GM18861 (cell line): ENCODE data around the gene PARS2.

Experiments used
- ATAC-seq: cut with Tn5 transposase; IDR thresholded peaks from one replicate; pipeline ENCODE4 v1.9.1; 2021; ENCODE audit not compliant: unreplicated experiment

Gene PARS2

DNA sequence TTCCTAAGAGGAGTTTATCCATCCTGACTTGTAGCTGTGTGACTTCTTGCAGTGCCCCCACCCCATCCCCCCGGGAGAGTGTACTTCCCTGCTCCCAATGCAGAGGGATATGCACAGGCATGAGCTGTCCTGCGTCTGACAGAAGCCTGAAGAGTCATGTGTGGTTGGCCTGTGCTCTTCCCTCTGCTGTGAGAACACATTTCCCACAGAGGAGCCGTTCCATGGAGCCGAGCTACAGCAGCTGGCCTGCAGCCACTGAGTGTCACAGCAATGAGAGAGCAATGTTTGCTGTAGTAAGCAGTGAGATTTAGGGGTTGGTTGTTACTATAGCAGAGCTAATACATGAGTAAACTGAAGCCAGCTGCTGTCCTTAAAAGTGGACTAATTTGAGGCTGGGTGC lies 22.0 kb downstream of the PARS2 start:
- ATAC-seq, result no peak

DNA sequence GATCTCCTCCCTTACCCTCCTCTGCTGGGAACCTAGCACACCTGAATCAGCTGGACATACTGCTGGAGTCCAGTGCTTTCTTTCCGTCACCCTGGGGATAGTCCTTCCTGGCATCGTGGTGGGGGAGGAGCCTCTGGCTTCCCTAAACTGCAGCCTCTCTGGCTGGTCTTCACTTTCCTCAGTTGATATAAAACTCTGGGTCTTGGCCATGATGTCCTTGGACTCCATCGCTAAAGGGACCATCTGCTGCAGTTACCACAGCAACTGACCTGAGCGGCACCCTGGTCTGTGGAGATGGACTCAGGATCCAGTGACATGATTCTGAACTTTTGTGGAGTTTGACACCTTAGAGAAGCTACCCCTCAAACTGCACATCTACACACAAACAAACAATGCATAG lies 22.8 kb downstream of the PARS2 start:
- no peak for ATAC-seq

DNA sequence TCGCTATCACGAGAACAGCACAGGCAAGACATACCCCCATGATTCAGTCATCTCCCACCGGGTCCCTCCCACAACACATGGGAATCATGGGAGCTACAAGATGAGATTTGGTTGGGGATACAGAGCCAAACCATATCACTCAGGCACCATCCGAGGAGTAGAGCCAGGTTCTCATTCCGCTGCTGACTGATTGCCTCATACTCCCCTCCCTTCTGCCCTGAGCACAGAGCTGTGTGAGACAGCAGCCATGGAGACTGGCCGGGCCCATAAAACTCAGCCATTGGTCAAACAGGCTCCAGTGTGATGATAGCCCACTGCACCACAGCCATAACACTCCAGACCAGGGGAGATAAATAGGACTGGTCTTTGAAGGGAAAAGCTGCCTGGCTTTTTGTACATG lies 26.1 kb downstream of the PARS2 start:
- no peak for ATAC-seq

DNA sequence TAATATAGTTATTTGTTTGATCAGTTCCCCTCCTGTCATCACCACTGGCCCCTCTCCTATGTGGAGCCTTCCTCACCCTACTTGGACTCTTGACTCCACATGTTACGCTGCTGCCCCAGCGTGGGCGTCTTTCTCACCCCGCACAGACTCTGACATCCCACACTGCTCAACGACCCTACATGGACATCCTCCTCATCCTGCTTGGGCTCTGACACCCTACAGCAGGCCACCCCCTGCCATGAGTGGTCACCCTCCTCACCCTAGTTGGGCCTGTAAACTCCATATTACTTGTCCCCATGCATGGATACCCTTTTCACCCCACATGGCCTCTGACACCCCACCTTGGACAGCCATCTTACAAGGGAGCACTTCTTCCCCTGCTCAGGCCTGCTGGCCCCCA lies 27.6 kb downstream of the PARS2 start:
- no peak for ATAC-seq

DNA sequence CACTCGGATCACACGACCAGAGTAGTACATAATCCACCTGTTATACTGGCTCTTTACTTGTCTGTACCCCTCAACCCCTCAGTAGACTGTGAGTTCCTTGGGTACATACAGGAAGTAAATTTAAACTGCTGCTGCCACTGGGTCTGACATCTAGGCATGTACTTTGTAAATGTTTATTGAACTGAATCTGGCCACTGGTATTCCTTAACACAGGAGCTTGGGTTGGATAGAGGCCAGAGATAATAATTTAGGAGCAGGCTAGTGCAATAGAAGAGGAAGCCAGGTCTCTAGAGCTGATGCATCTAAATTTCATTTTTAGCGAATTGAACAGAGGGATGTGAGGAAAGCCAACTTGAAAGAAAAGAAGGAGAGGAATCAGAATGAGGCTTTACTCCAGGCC lies 36.3 kb downstream of the PARS2 start:
- ATAC-seq, result no peak

DNA sequence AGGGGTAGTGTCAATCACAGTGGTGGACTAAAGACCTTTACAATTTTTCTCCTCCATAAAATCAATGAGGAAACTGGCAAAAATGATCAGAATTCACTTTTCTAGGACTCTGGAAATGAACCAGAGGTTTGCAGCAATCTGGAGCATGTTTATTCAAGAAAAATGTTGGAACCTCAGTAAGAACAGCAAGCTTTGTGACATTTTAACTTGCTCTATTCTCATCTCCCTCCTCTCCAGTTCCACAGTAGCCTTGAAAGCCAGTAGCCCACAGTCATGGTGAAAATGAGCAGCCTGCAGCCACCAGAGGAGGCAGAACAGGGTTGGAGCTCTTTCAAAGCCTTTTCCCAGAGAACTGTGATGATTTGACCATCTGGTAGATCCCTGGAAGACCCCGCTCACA lies 39.6 kb downstream of the PARS2 start:
- no peak for ATAC-seq

DNA sequence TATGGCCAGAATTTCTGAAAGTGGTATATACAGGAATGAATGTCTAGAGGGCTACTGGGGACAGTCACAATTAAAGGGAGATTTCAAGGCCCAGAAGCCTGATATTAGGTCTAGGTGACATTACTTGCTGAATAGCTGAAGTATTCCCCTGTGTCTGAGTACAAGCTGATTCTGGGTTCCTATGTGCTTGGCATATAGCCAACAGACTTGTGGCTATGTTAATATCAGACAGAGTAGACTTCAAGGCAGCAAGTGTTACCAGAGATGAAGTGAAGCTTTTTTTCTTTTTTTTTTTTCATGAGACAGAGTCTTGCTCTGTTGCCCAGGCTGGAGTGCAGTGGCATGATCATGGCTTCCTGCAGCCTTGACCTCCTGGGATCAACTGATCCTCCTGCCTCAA lies 40.3 kb downstream of the PARS2 start:
- no peak for ATAC-seq

DNA sequence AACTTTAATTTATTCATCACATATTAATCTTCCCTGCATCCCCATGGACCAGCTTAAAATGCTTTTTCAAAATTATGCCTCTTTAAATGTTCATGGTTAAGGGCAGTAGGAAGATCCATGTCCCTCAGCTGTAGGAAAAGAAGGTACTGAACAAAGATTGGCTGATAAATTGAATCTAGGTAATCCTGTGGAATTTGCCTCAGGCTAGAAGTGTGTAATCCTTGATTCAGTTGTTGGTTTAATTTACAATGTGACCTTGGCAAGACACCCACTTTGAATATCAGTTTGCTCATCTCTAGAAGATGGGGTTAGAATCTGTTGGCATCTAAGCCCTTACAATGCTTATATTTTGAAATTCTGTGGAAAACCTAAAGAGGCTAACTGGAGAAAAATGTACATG lies 42.6 kb downstream of the PARS2 start:
- no peak for ATAC-seq

DNA sequence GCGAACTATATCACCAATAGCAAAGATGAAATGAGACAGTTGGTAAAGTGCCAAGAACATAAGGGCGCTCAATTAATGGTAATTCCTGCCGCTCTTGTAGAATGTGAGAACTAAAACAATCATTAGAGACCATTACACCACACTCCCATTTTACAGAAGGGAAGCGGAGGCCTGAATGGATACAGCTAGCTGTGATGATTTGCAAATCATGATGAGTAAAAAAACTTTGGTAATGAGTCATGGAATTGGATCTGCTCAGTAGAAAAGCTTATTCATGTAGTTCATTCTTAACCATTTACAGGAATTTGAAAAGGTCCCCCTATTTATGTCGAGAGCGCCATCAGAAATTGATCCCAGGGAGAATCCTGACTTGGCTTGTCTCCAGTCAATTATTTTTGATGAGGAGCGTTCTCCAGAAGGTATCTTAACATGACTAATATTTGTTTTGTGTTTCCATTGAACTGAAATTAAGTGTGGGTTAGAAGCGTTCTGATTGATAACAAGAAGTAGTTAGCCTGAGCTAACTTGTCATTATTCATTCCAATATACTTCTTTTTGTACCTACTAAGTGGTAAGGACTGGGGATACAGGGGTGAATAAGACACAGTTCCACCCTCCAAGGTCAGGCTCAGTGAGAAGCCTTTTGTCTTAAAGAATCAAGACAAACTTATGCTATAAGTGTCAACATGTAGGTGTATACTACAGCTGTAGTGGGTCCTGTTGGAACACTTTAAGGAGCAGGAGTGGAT lies 47.9 kb downstream of the PARS2 start:
- ATAC-seq, result no peak

DNA sequence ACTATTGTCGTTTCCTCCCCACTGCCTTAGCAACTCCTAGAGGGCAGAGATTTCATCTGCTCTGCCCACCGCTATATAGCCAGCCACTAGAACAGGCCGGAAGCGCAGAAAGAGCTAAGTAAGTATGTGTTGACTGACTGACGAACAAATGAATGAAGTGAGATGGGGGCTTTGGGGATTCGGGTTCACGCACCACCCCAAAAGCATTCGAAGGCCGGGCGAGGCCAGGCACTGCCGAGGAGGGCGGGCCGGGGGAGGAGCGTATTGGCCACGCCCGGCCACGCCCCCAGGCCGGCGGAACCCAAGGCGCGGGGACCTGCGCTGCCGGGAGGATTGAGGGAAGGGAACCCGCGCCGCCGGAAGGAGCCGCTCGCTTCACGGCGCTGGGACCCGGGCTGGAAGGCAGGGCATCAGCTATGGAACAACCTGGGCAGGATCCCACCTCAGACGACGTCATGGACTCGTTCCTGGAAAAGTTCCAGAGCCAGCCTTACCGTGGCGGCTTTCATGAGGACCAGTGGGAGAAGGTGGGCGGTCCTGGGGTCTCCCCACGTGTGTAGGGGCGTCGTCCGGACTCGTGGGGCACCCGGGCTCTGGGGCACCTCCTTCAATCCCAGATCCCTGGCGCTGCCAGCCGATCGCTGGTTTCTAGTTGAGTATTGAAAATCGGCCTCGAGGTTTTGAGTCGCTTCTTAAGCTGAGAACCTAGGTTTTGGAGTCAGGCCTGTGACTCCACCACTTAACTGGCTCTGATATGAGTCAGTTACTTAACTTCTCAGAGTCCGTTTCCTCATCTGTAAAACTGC lies 48.6 kb downstream of the PARS2 start, which contains the start of gene TTC4:
Gene TTC4, plus strand, starts transcription at position 369 of the 806 bp plus-strand sequence. Its CDS starts 48 bp downstream, at position 417.
- ATAC-seq, result peak; percentile 81

DNA sequence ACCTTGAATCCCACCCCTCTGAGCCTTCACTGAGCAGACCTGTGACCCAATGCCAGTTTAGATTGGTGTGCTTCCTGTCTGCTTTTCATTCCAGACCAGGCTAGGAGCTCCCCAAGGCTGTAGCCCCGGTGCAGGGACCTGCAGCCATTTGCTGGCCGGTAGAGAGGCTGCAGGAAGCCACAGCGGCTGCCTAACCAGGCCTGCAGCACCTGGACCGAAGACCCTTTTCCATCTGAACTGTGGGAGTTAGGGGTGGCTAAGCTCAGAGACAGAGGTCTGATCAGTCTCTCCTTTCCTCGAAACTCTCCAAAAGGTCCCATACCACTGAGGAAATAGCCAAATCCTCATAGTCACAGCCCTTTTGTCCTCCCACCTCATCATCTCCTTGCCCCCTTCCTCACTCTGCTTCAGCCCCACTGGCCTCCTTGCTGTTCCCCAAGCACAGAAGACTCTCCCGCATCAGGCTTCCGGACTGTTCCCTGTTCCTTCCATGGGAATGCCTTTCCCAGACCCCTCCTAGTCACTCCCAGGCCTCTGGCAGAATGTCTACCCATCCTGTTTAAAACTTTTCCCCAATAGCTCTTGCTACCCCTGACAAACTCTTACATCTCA lies 49.3 kb downstream of the PARS2 start:
- ATAC-seq, result no peak

DNA sequence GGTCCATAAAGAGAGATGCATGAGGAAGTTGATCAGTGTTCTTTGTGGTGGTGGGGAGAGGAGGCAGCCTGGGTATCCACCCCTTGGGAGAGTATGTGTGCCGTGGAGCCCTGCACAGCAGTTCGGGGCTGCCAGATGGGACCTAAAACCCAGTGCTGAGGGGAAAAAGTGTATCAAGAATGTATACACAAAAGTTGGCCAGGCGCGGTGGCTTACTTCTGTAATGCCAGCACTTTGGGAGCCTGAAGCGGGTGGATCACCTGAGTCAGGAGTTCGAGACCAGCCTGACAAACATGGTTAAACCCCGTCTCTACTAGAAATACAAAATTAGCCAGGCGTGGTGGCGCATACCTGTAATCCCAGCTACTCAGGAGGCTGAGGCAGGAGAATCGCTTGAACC lies 52.8 kb downstream of the PARS2 start:
- no peak for ATAC-seq

DNA sequence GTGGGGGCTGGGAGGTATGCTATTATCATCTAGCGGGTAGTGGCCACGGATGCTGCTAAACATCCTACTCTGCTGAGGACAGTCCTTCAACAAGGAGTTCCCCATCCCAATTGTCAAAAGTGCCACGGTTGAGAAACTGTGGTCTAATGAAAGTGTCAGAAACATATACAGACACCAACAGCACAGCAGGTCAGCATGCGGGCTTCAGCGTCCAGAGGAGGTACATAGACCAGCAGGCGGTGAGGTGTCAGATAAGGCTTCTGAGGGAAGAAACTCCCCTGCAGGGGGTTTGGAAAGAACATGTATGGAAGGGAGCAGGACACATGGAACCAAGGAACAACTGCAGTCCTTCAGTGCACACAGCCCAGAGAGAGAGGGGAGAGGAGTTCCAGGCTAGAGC lies 53.5 kb downstream of the PARS2 start:
- ATAC-seq, result no peak

DNA sequence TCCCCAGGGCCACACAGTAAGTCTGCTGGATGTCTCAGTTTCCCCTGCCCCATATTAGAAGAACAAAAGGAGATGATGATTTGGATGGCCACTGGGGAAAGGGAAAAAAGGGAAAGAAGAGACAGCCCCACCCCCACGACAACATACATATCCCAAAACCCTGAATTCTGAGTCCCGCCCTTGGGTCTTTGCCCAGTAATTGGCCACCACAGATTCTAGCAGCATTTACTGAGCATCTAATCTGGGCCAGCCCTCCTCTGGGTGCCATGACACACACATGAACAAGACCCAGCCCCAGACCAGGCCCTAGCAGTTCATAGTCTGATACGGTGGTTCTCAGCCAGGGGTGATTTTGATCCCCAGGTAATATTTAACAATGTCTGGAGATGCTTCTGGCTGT lies 53.9 kb downstream of the PARS2 start:
- no peak for ATAC-seq

DNA sequence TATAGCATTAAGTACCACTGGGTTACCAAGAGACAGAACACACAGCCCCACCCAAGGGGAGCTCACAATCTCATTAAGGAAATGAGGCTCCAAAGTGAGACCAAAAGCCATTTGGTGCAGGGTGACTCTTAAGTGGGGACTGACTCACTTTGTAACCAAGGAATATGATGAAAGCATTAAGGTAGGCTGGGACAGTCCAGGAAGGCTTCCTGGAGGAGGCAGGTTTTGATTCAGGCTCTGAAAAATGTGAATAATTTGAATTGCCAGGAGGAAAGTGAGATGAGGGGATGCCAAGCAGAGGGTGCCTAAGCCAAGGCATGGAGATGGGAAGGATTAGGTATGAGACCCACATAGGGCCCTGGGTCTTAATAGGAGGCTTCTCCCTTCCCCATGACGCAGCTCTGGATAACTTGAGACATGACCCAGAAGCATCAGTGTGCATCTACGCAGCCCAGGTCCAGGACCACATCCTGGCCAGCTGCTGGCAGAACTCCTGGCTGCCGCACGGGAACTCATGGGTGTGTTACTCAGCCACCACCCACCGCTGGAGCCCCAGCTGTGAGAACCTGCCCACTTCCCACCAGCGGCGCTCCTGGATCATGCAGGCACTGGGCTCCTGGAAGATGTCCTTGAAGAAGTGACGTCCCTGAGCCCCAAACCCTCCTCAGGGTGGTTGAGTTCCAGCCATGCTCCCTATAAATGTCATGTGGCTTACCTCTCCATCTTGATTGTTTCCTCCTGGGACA lies 54.6 kb downstream of the PARS2 start:
- ATAC-seq, result no peak

DNA sequence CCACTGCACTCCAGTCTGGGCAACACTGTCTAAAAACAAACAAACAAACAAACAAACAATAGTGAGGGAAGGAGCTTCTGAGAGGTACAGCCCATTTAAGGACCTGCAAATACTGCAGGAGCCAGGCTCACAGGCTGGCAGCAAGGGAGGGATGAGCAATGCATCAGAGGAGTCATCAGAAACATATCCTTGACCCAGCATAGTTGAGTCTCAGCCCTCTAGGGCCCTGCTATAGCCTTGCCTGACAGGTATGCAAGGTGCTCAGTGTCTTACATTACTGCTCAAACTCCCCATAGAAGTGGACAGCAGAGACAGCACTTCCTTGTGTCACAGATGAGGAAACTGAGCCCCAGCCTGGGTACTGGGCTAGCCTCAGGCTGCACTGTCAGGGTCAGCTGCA lies 55.9 kb downstream of the PARS2 start:
- no peak for ATAC-seq
